Measurements from ENCODE around the gene ZMYM2.
A peak's percentile ranks its signal among the peaks of the same experiment; 100 is the strongest.
"Not testable (repeated sequence)": the region's sequence is repeated elsewhere in the genome, so short reads cannot be mapped to it uniquely, and the experiment has no call there.

ZMYM2 gene

GRCh38 chr13:19958155-19959111, at the start of gene ZMYM2:
Gene ZMYM2, plus strand, starts transcription at chr13:19958727. Its CDS starts 34,346 bp downstream, at chr13:19993073.
- peak; percentile 100 for DNase-seq (ENCODE audit: low read depth, low spot score)

GRCh38 chr13:19910336-19911072, 48.0 kb upstream of the ZMYM2 start:
- peak; percentile 42 for DNase-seq (ENCODE audit: low read depth, low spot score)

GRCh38 chr13:19927117-19927748, 31.3 kb upstream of the ZMYM2 start:
- peak; percentile 31 for DNase-seq (ENCODE audit: low read depth, low spot score)

GRCh38 chr13:19940106-19940505, 18.4 kb upstream of the ZMYM2 start:
- no peak for DNase-seq (ENCODE audit: low read depth, low spot score)

DNA sequence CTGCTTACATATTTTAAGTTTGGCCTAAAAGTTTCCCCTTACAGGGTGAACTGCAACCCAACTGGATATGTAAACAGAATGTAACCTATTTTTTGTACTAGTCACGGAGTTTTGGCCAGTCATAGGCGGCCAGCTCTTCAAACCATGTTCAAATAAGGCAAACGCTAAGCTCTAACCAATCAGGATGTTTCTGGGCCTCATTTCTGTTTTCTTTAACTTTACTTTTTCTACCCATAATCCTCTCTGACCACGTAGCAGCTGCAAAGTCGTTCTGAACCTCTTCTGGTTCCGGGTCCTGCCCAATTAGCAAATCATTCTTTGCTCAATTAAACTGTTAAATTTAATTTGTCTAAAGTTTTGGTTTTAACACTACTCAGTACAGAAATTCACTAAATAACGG, 8.2 kb upstream of the ZMYM2 start:
- no peak for DNase-seq (ENCODE audit: low read depth, low spot score)

- DNase-seq (ENCODE audit: low read depth, low spot score): no peak
Measured at GRCh38 chr13:19952850-19953249, 5.7 kb upstream of the ZMYM2 start.

DNA sequence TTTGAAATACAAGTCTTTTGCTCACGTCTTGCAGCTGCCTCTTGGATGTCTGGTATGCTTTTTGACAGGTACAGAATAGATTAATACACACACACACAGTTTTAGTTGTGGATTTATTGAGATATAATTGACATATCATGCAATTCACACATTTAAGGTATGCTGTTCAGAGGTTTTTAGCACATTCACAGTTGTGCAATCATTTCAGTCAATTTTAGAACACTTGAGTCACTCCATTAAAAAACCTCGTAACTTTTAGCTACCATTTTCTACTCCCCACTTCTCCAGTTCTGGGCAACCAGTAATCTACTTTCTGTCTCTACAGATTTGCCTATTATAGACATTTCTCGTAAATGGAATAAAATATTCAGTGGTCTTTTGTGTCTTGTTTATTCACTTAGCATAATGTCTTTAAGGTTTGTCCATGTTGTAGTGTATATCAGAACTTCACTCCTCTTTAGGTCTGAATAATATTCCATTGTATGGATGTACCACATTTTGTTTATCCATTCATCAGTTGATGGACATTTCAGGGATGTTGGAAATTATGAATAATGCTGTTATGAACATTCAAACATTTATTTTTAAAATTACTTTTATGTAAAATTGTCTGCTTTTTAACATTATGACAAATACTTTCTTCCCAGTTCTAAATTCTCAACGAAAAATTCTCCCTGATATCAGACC, 2.5 kb upstream of the ZMYM2 start:
- no peak for DNase-seq (ENCODE audit: low read depth, low spot score)

GRCh38 chr13:19957320-19958154, 990 bp upstream of the ZMYM2 start:
- DNase-seq (ENCODE audit: low read depth, low spot score): peak; percentile 84

DNA sequence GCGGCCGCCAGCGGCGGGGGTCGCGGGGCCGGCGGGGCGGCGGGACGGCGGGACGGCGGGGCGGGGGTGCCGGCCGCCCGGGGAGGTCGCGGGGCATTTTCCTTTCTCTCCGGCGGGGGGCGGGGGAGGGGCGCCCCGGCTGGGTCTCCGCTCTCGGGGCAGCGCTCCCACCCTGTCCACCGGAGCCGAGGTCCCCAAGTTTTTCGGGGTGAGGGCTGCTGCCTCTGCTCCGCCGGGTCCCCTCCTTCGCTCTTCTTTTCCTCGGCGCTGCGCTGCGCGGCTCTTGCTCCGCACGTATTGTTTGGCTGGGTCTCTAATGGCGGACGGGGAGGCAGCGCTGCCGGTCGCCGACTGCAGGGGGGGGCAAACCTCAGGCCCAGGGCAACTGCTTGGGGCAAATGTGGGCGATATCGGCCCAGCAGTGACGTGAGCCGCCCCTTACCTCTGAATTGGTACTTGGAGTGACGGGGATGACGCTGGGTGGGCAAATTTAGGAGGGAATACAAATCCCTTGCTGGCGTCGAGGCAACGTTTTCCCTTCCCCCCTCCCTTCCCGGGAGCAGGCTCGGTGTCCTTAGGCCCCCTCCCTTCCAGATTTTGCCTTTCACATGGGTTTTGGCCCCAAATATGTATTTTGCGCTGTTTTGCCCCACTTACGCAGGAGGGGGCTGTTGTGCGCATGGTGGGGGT, 759 bp downstream of the ZMYM2 start:
- peak; percentile 75 for DNase-seq (ENCODE audit: low read depth, low spot score)

GRCh38 chr13:19959831-19960652, 1.5 kb downstream of the ZMYM2 start:
- DNase-seq (ENCODE audit: low read depth, low spot score): peak; percentile 95

DNA sequence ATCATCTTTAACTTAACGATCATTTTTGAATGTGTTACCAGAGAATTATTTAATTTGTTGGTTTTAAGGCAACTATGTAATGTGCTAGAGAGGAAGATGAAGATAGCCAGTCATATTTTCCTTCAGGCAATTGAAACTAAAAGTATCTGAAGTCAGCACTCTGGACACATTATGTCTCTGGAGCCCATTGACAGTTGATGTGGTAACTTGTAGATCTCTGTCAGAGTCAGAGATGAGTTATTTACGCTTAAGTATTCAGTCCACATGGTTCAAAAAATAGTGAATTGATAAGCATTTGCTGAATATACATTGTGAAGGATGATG, 2.1 kb downstream of the ZMYM2 start:
- peak; percentile 4 for DNase-seq (ENCODE audit: low read depth, low spot score)

DNA sequence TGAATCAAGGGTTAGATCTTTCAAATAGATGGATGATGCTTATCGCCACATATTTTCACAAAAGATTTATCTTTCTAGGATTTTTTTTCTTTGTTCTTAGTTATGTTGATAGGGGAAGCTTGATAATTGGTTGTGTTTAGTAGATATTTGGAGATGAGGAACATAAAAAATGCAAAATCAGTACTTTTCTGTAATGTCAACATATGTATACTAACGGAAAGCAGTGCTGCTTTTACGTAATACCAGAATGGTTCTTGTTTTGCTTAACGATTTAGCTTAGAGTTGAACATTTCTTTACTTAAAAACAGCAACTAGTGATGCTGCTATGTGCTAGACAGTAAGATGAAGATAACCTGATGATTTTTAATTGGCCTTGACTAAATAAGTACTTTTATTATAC, 3.0 kb downstream of the ZMYM2 start:
- DNase-seq (ENCODE audit: low read depth, low spot score): no peak

DNA sequence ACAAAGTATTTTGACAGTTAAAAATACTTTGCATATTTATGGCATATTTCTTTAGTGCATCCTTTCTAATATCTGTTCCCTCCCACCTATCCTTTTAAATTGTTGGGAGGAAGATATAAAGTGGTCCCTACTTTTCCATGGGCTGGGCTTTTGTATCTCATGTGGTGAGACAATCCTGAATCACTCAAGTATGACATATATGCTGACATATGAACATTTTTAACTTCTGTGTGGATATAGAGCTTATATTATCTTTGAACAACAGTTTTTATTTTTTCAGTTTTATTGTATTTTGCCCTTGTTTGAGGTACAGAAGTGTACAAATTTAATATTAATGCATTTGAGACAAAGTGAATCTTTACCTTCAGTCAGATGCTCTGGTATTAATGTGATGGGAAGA, 3.4 kb downstream of the ZMYM2 start:
- no peak for DNase-seq (ENCODE audit: low read depth, low spot score)

- no peak for DNase-seq (ENCODE audit: low read depth, low spot score)
Measured at GRCh38 chr13:19962894-19963293, 4.4 kb downstream of the ZMYM2 start.

GRCh38 chr13:19967621-19968020, 9.1 kb downstream of the ZMYM2 start:
- no peak for DNase-seq (ENCODE audit: low read depth, low spot score)

DNA sequence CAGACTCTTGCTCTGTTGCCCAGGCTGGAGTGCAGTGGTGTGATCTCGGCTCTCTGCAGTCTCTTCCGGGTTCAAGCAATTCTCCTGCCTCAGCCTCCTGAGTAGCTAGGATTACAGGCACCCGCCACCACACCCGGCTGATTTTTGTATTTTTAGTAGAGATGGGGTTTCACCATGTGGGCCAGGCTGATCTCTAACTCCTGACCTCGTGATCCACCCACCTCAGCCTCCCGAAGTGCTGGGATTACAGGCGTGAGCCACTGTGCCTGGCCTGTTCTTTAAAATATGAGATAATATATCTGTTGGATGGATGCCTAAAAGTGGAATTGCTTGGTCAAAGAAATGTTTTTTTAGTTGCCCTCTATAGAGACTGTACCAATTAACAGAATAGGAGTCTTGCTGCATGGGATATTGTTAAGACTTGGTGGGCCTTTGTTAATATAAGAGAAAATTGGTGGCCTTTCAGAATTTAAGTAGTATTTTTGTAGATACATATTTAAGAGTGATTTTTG, 16.0 kb downstream of the ZMYM2 start:
- not testable (repeated sequence) for DNase-seq (ENCODE audit: low read depth, low spot score)

DNA sequence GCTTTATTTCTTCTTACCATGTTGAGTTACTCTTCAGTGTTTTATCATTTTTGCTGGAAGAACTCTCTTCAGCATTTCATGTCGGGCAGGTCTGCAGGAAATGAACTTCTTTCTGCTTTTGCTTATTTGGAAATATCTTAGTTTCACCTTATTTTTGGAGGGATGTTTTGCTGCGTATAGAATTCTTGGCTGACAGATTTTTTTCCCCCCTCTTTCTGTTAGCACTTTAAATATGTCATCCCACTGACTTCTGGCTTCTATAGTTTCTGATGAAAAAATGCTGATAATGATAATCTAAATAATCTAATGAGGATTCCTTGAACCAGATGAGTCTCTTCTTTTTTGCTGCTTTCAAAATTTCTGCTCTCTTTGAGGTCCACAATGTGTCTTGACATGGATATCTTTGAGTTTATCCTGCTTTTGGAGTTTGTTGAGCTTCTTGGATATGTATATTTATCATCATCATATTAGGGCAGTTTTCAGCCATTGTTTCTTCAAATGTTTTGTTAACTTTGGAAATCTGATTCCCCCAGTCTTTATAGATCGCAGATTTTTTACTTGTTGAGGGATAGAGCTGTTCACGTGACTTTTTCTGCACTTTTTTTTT, 20.4 kb downstream of the ZMYM2 start:
- no peak for DNase-seq (ENCODE audit: low read depth, low spot score)

DNA sequence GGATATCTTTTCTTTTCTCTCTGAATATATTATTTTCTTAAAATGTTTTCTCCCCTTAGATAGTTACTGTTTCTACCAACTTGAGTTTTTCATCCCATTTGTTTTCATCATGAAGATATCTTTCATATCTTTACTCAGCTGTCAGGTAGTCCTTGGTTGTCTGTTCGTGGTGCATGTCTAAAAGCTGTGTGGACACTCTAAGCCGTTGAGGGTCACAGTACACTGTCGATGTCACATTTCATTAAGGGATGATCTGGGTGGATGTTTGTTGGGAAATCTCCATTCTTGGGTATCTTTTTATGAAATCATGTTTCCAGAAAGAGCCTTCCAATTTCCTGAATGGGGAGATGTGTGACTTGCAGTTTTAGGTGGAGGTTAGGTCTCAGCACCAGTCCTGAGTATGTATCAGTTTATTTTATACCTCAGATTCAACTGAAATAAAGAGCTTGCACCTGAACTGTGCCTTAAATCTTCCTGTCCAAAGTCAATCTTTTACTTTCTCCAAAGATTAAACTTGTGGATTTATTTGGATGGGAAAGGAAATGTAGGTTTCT, 23.2 kb downstream of the ZMYM2 start:
- DNase-seq (ENCODE audit: low read depth, low spot score): peak; percentile 7

Data from astrocyte of the hippocampus (primary cell).